HepG2 (cell line): ENCODE data around the gene CRHR1.

Source experiments
- ZNF143 ChIP-seq: sonication (generic); formaldehyde crosslinking; IDR thresholded peaks from 2 replicates; pipeline ENCODE4 v1.4.0; 2020; ENCODE audit warnings: missing genetic modification reagents
- TF ChIP-seq, protein P1 (sequence below): sonication (generic); formaldehyde crosslinking; IDR thresholded peaks from 2 replicates; pipeline ENCODE4 v1.4.0; 2020; ENCODE audit warnings: mild to moderate bottlenecking, missing genetic modification reagents

- no peak for TF ChIP-seq ZNF143
- TF ChIP-seq, protein P1, sequence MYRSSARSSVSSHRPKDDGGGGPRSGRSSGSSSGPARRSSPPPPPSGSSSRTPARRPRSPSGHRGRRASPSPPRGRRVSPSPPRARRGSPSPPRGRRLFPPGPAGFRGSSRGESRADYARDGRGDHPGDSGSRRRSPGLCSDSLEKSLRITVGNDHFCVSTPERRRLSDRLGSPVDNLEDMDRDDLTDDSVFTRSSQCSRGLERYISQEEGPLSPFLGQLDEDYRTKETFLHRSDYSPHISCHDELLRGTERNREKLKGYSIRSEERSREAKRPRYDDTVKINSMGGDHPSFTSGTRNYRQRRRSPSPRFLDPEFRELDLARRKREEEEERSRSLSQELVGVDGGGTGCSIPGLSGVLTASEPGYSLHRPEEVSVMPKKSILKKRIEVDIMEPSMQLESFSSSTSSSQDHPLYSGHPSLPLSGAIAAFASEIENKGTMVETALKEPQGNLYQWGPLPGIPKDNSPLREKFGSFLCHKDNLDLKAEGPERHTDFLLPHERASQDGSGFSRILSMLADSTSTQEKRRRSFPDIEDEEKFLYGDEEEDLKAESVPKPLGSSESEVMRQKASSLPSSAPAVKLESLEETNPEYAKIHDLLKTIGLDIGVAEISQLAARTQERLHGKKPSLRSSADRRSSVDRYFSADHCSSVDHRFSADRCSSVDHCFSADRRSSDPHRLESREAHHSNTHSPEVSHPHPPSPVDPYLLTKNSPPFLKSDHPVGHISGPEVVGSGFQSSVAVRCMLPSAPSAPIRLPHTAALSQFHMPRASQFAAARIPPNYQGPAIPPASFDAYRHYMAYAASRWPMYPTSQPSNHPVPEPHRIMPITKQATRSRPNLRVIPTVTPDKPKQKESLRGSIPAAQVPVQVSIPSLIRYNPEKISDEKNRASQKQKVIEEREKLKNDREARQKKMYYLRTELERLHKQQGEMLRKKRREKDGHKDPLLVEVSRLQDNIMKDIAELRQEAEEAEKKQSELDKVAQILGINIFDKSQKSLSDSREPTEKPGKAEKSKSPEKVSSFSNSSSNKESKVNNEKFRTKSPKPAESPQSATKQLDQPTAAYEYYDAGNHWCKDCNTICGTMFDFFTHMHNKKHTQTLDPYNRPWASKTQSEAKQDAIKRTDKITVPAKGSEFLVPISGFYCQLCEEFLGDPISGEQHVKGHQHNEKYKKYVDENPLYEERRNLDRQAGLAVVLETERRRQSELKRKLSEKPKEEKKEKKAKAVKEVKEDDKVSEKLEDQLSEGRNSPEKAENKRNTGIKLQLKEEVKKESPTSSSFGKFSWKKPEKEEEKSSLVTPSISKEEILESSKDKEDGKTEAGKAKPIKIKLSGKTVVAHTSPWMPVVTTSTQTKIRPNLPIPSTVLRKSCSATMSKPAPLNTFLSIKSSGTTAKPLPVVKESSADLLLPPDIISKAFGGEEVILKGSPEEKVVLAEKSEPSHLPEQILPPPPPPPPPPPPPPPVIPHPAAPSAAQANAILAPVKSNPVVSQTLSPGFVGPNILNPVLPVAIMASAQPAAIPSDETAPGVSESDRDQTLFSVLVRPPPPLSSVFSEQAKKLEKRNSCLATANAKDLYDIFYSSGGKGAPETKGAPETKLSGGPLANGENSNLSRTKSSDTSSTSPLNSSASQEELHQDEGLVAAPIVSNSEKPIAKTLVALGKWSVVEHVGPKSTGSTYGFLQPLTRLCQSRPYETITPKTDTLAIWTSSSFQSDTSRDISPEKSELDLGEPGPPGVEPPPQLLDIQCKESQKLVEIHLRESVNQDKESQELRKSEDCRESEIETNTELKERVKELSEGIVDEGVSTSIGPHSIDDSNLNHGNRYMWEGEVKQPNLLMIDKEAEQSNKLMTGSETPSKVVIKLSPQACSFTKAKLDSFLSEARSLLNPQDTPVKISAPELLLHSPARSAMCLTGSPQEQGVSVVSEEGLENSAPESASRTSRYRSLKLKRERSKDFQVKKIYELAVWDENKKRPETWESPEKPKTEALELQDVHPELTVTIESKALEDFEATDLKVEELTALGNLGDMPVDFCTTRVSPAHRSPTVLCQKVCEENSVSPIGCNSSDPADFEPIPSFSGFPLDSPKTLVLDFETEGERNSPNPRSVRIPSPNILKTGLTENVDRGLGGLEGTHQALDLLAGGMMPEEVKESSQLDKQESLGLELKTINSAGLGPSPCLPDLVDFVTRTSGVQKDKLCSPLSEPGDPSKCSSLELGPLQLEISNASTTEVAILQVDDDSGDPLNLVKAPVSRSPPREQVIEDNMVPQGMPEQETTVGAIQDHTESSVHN (CRISPR knock-in tag) = no peak
Observed at GRCh38 chr17:45742251-45742650, 41.9 kb upstream of the CRHR1 start.
